GM21529 (cell line): ENCODE measurements around the gene SLC35F3.
A peak's percentile ranks its signal among the peaks of the same experiment; 100 is the strongest.

Source experiments
- ATAC-seq: cut with Tn5 transposase; IDR thresholded peaks from one replicate; pipeline ENCODE4 v1.9.1; 2021; ENCODE audit not compliant: unreplicated experiment

SLC35F3 gene

DNA sequence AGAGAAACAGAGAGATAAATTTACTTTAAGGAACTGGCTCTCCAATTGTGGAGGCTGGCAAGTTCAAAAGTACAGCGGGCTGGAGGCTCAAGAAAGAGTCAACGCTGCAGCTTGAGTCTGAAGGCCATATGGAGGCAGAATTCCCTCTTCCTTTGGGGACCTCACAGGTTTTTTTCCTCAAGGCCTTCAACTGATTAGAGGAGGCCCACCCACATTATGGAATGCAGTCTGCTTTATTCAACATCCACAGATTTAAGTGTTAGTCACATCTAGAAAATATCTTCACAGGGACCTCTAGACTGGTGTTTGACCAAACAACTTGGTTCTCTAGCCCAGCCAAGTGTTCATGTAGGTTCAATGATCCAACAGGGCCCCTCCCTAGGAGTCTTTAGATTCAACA is 117.8 kb downstream of the SLC35F3 start:
- ATAC-seq: no peak

DNA sequence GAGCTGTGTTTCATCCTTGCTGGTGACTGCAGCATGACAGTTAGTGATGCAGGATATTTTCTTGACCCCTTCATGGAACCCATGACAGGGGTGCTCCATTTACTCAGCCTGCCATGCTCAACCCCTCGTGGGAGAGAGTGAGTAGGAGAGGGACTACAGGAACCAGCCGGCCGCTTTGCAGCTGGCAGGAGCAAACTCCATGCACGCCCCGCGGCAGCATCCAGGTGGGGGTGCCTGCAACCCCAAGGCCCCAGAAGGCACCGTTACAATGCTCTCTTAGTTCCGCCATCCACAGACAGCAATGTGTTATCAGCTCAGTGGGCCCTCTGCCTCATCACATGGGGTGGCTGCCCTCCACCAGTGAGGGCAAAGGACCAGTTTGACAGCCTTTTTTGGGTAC is 135.1 kb downstream of the SLC35F3 start:
- ATAC-seq: no peak

DNA sequence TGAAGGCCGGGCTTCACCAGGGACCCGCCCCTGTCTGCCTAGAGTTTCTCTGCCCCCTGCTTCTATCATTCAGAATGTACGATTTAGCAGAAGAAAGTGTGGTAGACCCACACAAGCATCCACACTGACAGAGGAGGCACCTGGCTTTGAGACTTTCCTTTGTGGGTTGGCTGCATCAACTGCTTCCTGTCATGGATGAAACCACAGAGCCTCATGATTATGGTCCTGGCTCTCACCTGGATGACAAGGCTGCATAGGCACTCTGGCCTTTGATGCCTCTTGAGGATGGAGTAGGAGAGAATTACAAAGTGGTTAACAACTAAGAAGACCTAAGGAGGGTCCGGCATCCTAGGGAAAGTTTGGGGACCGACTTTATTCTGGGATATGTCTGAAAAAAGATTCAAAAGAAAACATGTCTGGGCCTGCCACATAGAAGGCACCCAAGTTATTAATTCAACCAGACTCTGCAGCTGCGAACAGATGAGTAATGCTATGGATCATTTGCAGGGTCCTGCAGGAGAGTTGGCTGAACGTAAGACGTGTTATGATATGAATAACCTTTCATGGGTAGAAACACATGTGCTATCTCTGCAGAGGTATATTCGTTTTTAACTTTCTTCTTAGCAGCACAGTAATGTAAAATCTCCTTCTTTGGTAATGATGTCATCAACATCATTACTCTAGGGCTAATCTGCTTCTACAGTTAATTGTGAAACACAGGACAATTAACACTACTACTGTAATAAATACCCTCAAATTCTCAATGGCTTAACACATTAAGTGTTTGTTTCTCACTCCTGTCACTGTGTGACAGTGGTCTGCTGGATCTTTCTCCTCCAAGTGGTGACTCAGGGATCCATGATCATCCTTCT is 136.2 kb downstream of the SLC35F3 start:
- no peak for ATAC-seq

DNA sequence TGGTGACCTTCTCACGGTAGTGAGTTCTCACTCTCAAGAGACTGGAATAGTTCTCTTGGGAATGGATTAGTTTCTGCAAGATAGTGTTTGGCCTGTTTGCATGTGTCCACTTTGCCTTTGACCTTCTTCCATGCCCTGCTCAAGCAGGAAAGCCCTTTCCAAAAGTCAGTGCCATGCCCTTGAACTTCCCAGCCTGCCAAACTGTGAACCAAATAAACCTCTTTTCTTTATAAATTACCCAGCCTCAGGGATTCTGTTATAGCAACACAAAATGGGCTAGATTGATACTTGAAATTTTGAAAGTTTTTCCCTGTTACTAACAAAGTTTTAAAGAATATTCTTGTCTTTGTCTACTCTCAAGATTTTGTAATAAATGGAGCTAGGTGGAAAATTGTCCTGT is 139.6 kb downstream of the SLC35F3 start:
- ATAC-seq: no peak

DNA sequence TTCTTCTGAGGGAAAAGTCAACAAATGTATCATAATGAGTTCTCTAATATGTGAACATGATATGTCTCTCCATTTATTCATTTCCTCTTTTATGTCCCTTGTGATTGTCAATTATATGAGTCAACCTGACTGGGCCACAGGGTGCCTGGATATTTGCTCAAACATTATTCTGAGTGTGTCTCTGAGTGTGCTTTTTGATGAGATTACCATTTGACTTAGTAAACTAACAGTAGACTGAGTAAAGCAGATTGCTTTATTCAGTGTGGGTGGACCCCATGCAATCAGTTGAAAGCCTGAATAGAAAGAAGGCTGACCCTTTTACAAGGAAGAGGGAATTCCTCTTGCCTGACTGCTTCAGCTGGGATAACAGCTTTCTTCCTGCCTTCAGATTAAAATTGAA is 142.6 kb downstream of the SLC35F3 start:
- no peak for ATAC-seq

DNA sequence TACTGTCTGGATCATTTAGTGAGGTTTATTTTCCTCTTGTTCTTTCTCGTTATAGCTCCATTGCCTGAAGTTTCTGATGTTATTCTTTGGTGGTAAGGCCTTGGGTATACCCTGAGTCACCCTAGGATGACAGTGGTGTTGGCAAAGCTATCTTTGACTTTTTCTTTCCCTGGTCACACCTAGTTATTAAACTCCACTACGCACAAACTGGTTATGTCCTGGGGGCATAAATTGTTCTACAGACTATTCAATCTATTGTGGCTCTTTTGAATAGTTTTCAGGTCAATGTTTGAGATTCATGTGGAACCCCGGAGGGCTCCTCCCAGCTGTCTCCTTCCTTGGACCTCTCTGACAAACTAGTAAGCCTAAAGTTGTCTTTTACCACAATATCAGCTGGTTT is 157.7 kb downstream of the SLC35F3 start:
- no peak for ATAC-seq

DNA sequence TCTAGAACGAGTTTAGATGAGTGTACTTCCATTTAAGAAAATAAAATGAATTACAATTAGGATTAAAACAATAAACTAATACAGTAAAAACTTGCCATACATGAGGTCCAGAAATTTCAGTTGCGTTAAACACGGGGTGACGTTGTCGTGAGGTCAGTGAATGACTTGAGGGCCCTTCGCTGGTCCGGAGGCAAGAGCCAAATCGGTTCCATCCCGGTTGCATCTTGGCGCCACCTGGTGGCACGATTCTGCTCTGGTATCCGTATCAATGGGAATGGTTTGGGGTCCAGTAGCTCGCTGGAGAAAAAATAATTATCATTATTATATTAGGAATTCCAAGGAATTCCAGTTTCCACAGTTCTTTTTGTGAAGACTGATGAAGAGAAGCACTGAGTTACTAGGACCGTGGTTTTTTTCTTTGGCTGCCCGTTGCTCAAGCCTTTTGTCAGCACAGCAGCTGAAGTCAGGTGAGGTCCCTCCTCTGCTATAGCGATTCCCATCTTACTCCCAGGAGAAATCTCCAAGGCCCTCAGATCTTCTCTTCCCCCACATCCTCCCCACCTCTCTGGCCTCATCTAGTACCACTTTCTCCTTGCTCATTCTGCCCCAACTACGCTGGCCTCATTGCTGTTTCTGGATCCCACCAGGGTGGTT is 161.4 kb downstream of the SLC35F3 start:
- ATAC-seq: peak; percentile 48

DNA sequence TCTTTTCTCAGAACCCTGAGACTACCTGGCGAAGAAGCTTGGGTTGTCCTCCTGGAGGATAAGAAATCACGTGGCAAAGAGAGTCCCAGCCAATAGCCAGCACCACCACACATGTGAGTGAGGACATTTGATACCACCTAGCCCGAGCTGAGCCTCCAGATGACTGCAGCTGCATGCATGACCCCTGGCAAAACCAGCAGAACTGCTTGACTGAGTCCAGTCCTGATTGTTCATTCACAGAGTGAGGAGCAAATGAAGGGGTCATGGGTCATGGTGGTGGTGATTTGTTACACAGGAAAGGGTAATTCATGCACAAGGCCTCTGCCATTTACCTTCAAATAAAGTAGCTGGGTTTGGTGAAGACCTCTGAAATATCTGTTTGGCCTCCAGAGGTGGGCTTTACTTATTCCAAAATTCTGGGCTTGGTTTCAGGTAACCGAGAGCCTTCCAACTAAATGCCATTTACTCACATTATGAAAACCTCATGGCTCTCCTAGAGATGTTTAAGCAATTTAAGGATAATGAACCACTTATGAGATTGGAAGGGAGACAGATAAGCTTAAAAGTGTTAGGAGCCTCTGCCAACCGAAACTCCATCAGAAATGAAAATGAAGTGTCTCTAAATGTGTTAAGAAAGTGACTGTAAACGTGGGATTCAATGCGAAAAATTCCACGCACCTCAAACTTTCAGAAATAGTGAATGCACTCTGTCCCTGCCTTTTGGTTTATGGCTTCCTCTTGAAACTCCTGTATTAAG is 163.3 kb downstream of the SLC35F3 start:
- no peak for ATAC-seq

DNA sequence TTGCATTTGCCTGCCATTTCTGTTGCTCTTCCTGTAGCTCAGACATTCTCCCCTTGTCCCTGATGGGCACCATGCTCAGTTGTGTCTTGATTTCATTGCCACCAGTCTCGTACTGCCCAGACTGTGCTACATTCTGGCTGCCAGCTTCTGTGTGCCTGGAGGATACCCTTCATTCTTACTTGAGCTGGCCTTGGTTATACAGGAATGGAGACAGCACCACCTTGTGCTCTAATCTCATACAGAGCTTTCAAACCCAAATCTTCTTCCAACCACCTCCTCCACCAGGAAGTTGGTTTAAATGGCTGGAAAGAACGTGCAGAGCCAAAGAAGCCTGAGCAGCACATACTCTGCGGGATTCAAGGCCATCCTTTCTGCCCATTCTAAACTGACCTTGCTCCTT is 165.3 kb downstream of the SLC35F3 start:
- ATAC-seq: no peak

DNA sequence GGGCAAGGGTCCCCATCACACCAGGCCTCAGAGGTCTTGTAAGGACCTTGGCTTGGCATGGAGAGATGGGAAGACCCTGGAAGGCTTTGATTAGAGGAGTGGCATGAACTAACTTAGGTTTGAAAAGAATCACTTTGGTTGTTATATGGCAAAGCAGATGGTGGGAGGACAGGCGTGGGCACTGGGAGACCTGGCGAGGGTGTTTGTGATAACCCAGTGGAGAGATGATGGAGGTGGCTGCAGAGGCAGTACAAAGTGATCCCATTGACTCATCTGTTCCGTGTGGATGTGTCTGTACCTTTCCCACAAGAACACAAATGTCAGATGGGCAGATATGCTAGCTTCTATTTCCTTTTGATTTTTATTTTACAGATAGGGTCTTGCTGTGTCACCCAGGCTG is 168.3 kb downstream of the SLC35F3 start:
- no peak for ATAC-seq

DNA sequence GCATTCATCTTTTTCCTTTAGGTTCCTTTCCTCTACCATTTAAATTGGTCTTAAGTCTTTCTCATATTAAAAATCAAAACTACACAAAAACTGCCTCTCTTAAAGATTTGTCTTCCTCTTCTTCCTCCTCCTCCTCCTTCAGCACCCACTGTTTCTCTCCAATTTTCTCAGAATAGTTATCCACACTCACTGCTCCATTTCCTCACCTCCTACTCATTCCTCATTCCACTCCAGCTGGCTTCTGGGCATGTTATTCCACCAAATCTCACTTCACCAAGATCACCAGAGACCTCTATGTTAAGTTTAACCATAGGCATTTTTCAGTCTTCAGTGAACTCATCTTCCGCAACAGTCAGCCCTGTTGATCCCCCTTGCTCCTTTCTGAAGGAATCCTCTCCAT is 173.7 kb downstream of the SLC35F3 start:
- ATAC-seq: no peak

DNA sequence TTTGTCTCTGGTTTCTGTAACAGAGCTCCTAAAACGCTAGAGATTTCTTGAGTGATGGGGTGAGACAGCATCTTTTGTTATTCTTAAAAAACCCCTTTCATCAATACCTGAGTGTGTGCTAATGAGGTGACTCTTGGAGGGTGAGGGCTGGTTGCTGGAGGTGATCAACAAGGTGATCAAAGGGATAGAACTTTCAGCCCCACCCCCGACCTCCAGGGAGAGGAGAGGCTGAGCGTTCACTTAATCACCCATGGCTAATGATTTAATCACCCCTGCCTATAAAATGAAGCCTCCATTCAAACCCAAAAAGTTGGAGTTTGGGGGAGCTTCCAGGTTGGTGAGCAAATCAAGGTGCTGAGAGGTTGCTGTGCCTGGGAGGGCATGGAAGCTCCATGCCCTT is 175.4 kb downstream of the SLC35F3 start:
- ATAC-seq: no peak

DNA sequence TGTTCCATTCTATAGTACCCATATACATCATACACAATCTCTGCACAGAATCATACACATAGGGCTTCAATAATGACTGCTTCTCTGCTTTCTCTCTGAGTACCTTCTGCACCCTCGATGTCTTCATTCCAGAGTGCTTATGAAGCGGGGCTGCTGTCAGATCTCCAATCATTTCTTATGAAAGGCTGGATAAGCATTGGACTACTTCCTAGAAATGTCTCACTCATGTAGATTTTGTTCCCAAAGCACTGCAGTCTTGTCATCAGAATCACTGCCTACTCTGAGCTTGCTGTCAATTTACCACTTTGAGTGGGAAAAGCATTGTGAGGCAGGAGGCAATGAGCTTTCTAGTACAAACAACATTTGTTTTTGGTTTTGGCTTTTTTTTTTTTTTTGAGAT is 179.0 kb downstream of the SLC35F3 start:
- ATAC-seq: no peak

DNA sequence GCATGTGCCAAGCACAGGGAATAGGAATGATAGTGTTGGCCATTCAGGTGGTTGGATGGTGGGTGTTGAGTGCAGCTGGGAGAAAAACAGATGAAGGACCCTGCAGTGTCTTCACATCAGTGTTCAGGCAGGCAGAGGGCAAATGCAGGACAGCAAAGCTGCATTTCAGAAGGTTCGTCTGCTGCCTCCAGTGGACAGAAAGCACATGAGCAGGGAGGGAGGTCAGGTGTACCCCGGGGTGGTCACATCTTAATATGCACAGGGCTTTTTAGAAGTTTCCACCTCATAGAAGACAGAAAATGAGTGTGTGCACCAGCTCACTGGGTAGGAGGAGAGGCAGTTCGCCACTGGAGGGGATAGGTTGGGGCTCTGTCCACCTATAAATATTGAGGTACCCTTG is 184.9 kb downstream of the SLC35F3 start:
- no peak for ATAC-seq

DNA sequence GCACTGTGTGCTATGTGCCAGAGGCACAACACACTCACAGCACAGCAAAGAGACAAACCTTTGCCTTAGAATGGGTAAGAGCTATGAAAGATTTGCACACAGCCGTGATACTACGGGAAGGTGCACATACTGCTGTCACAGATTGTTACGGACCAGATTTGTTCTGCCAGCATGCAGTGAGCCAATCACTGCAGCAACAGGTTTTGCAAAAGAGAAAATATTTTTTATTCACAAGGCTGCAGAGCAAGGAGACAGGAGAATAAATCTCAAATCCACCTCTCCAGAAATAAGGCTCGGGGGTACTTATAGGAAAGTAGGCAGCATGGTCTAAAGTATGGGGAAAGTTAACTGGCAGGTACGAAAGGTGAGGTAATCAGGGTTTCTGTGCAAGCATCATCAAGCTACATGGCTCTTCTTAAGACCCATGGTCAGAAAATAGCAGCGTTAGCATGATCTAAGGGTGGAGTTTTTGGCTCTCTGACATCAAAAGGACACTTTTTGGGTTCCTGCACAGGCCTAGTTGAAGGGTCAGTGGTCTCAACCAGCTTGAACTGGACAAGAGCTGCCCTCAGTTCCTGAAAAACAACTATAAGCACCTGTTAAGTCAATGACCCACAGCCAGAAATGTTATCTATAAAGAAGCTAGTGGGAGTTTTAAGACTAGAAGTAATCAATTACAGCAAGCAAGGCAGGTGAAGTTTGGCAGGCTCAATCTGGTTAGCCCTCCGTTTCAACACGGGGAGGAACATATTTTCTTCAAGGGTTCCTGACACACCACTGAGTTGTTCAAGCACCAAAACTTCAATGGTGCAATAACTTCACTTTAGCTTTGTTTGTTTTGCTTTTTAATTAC is 186.0 kb downstream of the SLC35F3 start:
- no peak for ATAC-seq

DNA sequence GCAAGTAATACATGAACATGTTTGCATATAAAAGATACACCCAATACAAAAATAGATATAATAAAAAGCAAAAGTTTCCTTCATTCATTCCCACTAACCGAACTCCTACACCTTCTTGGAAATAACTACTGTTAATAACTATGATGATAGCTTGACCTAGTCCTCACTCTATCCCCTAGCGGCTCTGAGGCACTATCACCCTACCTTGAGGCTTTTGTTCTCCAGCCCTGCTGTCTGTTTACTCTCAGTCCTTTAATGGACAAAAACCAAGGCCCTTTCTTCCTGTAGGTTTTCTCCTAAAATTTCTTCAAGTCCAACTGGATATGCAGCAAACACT is 186.6 kb downstream of the SLC35F3 start:
- no peak for ATAC-seq

DNA sequence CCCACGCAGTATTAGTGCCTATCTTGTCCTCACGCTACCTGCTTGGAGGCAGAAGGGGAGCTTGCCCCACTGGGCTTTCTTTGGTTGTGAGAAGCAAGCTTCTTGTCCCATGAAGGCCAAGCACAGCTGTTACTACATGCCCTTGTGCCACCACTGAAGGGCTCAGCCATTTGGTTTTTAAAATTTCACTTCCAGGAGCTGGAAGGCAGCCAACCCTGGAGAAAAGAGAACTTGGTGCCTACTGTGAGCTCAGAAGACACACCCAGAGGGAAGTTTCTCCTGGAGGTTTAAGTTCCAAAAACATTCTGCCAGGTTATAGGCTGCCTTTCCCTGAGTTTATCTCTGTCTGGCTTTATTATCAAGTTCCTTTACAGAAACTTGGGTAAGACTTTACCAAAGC is 187.4 kb downstream of the SLC35F3 start:
- ATAC-seq: no peak

DNA sequence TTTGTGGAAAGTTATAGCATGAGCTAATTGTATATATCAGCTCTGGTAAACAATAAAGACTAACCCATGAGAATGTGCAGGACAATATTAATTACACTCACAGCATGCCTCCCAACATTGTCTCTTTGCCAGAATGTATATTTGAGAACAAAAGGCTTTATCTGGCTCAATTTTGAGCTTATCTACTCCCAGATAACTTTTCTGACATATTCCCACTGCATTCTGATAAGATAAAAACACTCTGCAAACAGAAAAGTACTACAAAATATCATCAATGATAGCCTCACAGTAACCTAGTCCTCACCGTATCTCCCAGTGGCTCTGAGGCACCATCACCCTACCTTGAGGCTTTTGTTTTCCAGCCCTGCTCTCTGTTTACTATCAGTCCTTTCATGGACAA is 188.6 kb downstream of the SLC35F3 start:
- ATAC-seq: no peak

DNA sequence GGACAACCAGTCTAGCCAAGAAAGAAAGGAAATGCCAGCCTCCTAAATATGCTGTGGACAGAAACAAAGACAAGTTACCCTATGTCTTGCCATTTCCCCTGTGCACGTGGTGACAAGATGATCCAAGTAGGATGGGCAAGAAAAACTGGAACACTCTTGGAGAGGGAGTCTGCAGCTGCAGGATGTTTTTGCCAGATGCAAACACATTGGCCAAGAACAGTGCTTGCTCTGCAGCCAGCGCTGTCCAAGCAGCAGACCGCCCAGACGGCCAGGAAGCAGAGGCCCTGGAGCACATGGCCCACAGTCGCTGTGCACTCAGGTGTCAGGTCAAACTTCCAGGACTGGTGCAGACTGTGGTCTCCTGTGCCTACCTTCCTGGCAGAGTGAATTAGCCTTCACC is 189.3 kb downstream of the SLC35F3 start:
- no peak for ATAC-seq

DNA sequence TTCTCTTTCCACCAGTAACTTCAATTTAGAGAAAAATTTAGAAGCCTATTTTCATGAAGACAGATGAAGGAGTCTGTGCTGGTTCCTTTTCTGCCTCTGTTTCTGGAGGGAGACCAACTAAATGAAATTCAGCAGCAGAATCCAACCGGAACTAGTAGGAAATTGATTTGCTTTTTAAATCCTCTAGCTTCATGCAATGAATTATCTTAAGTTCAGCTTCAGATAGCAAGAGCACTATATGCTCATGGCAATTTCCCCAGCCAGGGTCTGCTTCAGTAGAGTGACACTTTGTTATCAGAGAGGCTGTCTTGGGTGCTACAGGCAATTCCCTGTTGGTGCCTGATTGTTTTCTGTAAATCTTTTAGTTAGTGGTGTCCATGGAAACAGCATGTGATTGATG is 189.7 kb downstream of the SLC35F3 start:
- ATAC-seq: no peak

DNA sequence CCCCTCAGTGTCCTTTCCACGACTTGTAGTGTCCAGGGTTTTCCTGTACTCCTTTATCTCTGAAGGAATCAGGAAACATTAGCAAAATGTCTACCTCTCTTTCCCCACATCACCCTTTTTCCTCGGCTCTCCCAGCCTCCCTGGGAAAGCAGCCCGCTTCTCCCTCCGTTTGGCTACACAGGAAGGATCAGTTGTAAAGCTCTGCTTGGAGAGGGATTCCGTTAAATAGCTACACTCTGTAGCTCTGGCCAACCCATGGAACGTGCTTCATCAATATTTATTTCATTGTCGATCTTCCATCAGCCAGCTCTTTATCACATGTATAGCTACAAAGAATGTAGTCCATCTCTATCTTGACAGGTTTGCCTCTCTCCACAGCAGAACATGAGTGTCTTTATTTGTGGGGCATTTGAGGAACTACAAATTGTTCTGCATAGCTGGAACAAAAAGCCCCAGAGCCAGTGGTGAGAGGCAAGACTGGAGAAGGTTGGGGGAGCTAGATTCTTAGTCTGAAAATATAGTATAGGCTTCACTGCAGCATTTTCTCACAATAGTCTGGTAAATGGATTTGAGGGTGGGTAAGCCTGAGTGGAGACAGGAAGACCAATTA is 191.8 kb downstream of the SLC35F3 start:
- no peak for ATAC-seq
